ENCODE results near the gene DTL.

DTL gene

GRCh38 chr1:212152308-212152693 is 116.8 kb downstream of the DTL start:
- no peak for TF ChIP-seq CTCF (IDR thresholded peaks at IDR 0.05; ENCODE audit: low read depth, low read length, missing control alignments)
- no peak for DNase-seq (ENCODE audit: low read depth)
- in situ Hi-C loops (cut with HindIII; ENCODE audit: low sequenced_read_pairs): no loop called here
- H3K4me3 ChIP-seq (ENCODE audit: low read depth, low read length): no peak overlapping the region

GRCh38 chr1:212152869-212153268 is 117.3 kb downstream of the DTL start:
- DNase-seq (ENCODE audit: low read depth): no peak
- no peak overlapping the region for H3K4me3 ChIP-seq (ENCODE audit: low read depth, low read length)
- in situ Hi-C loops (cut with HindIII; ENCODE audit: low sequenced_read_pairs): no loop called here
- TF ChIP-seq CTCF (IDR thresholded peaks at IDR 0.05; ENCODE audit: low read depth, low read length, missing control alignments): no peak

- in situ Hi-C loops (cut with HindIII; ENCODE audit: low sequenced_read_pairs): no loop called here
- H3K4me3 ChIP-seq (ENCODE audit: low read depth, low read length): no peak overlapping the region
- DNase-seq (ENCODE audit: low read depth): no peak
- TF ChIP-seq CTCF (IDR thresholded peaks at IDR 0.05; ENCODE audit: low read depth, low read length, missing control alignments): no peak
Observed at GRCh38 chr1:212153635-212154034, 118.1 kb downstream of the DTL start.
